Ishikawa (cell line): ENCODE data around the gene SART3.

Experiments
- CEBPB ChIP-seq: IDR thresholded peaks from 2 replicates; pipeline ENCODE4 v1.6.1; 2012
- EGR1 ChIP-seq: IDR thresholded peaks from 2 replicates; pipeline ENCODE4 v1.6.1; 2012
- EP300 ChIP-seq: IDR thresholded peaks from 2 replicates; pipeline ENCODE4 v1.6.1; 2012; ENCODE audit warnings: borderline replicate concordance
- FOXM1 ChIP-seq: IDR thresholded peaks from 2 replicates; pipeline ENCODE4 v1.6.1; 2012; ENCODE audit warnings: low read depth, borderline replicate concordance
- MAX ChIP-seq: IDR thresholded peaks from 2 replicates; pipeline ENCODE4 v1.6.1; 2012
- NFIC ChIP-seq: IDR thresholded peaks from 2 replicates; pipeline ENCODE4 v1.6.1; 2012
- RAD21 ChIP-seq: IDR thresholded peaks from 2 replicates; pipeline ENCODE4 v1.6.1; 2012; ENCODE audit warnings: low read depth
- REST ChIP-seq: IDR thresholded peaks from 2 replicates; pipeline ENCODE4 v1.6.1; 2012; ENCODE audit warnings: low read depth, mild to moderate bottlenecking
- TAF1 ChIP-seq: IDR thresholded peaks from 2 replicates; pipeline ENCODE4 v1.6.1; 2012; ENCODE audit warnings: low read depth, mild to moderate bottlenecking
- TCF12 ChIP-seq: IDR thresholded peaks from 2 replicates; pipeline ENCODE4 v1.6.1; 2012; ENCODE audit warnings: low read depth
- USF1 ChIP-seq: IDR thresholded peaks from 2 replicates; pipeline ENCODE4 v1.6.1; 2012
- YY1 ChIP-seq: IDR thresholded peaks from 2 replicates; pipeline ENCODE4 v1.6.1; 2012; ENCODE audit warnings: low read depth
- ZBTB7A ChIP-seq: IDR thresholded peaks from 2 replicates; pipeline ENCODE4 v1.6.1; 2012; ENCODE audit warnings: low read depth

GRCh38 chr12:108578813-108579212 is 17.8 kb upstream of the SART3 start:
- TF ChIP-seq REST: no peak
- no peak for TF ChIP-seq RAD21
- no peak for TF ChIP-seq EP300
- no peak for TF ChIP-seq TCF12
- no peak for TF ChIP-seq EGR1
- TF ChIP-seq NFIC: no peak
- no peak for TF ChIP-seq FOXM1
- TF ChIP-seq TAF1: no peak
- no peak for TF ChIP-seq MAX
- no peak for TF ChIP-seq ZBTB7A
- TF ChIP-seq USF1: no peak
- TF ChIP-seq CEBPB: no peak
- no peak for TF ChIP-seq YY1
